Esophagus (tissue), 2 donors: ENCODE measurements around the gene CYB5R3. TPM values are rescaled to one million over a fixed set of nuclear protein-coding genes. Genes with fewer than 3 reads are reported as not detected.

Experiments used
- H3K27ac ChIP-seq, 2 donors: one replicate each; pipeline ENCODE4 v1.5.1; 2013; ENCODE audit warnings: low read depth in 2 of 2, mild to moderate bottlenecking in 2 of 2, inconsistent platforms in 1 of 2, low read length in 1 of 2, moderate library complexity in 1 of 2
- H3K27me3 ChIP-seq, 2 donors: one replicate each; pipeline ENCODE4 v1.6.1; 2013; ENCODE audit warnings: low read length in 2 of 2, control low read depth in 1 of 2, mild to moderate bottlenecking in 1 of 2; ENCODE audit not compliant: insufficient read depth in 2 of 2, control insufficient read depth in 1 of 2
- H3K36me3 ChIP-seq, 2 donors: one replicate each; pipeline ENCODE4 v1.6.1; 2013; ENCODE audit warnings: low read length in 1 of 2; ENCODE audit not compliant: control insufficient read depth in 2 of 2, insufficient read depth in 2 of 2
- H3K4me1 ChIP-seq, 2 donors: one replicate each; pipeline ENCODE4 v1.6.1; 2013; ENCODE audit warnings: low read length in 1 of 2; ENCODE audit not compliant: control insufficient read depth in 2 of 2, insufficient read depth in 2 of 2
- H3K4me3 ChIP-seq, 2 donors: one replicate each; pipeline ENCODE4 v1.5.1; 2013; ENCODE audit warnings: low read length in 2 of 2, mild to moderate bottlenecking in 2 of 2, low read depth in 1 of 2, moderate library complexity in 1 of 2
- H3K9me3 ChIP-seq, 2 donors: one replicate each; pipeline ENCODE4 v1.6.1; 2013; ENCODE audit warnings: mild to moderate bottlenecking in 2 of 2, low read depth in 1 of 2, low read length in 1 of 2, moderate library complexity in 1 of 2; ENCODE audit not compliant: control insufficient read depth in 2 of 2, insufficient read depth in 1 of 2
- WGBS, 2 donors: extraction: QIAGEN DNeasy Blood & Tissue Kit; methylation state at CpG; one replicate each; pipeline ENCODE4 v1.1.7; 2013; 5-methylcytosine and 5-hydroxymethylcytosine counted together
- polyA plus RNA-seq, 2 donors: library from polyadenylated mRNA; stranded (reverse); fragments of 200-250 nt; gene quantifications; one replicate each; pipeline ENCODE4 v1.2.3, GENCODE V29; 2013
- donor health status: healthy with polysubstance abuse.
- donor health status: Bipolar disorder and iron deficiency.

CYB5R3 gene
- polyA plus RNA-seq, 2 donors: 52.7 to 112 TPM

GRCh38 chr22:42639541-42640241 lies 9.5 kb downstream of the CYB5R3 start:
- H3K4me3 ChIP-seq: no peak overlapping the region
- peak overlapping the region in 1 of 2 donors; percentile 18 for H3K27ac ChIP-seq
- H3K36me3 ChIP-seq: peaks cover 0 to 5% of the 10 kb centered on the region in 2 donors
- no peaks in the 10 kb centered on the region for H3K27me3 ChIP-seq
- H3K4me1 ChIP-seq: peaks cover 9 to 10% of the 10 kb centered on the region in 2 donors
- WGBS, 2 donors: 84 to 86% methylated on average over 9 of the region's 9 CpGs
- no peaks in the 10 kb centered on the region for H3K9me3 ChIP-seq

GRCh38 chr22:42637555-42637954 lies 11.6 kb downstream of the CYB5R3 start:
- peak overlapping the region in 1 of 2 donors; percentile 71 for H3K27ac ChIP-seq
- 84 to 93% methylated on average over 12 of the region's 12 CpGs for WGBS, 2 donors
- H3K36me3 ChIP-seq: peaks cover 0 to 12% of the 10 kb centered on the region in 2 donors
- H3K27me3 ChIP-seq: no peaks in the 10 kb centered on the region
- peaks cover 0 to 3% of the 10 kb centered on the region in 2 donors for H3K4me1 ChIP-seq
- no peak overlapping the region for H3K4me3 ChIP-seq
- no peaks in the 10 kb centered on the region for H3K9me3 ChIP-seq

- no peak overlapping the region for H3K4me3 ChIP-seq
- H3K36me3 ChIP-seq: peaks cover 5 to 23% of the 10 kb centered on the region in 2 donors
- H3K4me1 ChIP-seq: peaks cover 0 to 3% of the 10 kb centered on the region in 2 donors
- WGBS, 2 donors: 93 to 96% methylated on average over 17 of the region's 17 CpGs
- no peaks in the 10 kb centered on the region for H3K27me3 ChIP-seq
- peak overlapping the region; percentile 71 to 93 for H3K27ac ChIP-seq
- no peaks in the 10 kb centered on the region for H3K9me3 ChIP-seq
These were observed 12.7 kb downstream of the CYB5R3 start for GRCh38 chr22:42636506-42636905.

GRCh38 chr22:42635531-42635930 lies 13.7 kb downstream of the CYB5R3 start:
- Histone ChIP-seq H3K4me1 (peaks cover 0 to 3% of the 10 kb centered on the region in 2 donors), H3K4me3 (no peak overlapping the region), H3K36me3 (peaks cover 12 to 31% of the 10 kb centered on the region in 2 donors), H3K27ac (peak overlapping the region; percentile 76 to 93), H3K27me3 (no peaks in the 10 kb centered on the region), H3K9me3 (no peaks in the 10 kb centered on the region)
- 17 to 50% methylated on average over 3 of the region's 3 CpGs for WGBS, 2 donors

- WGBS, 2 donors: 96 to 97% methylated on average over 9 of the region's 9 CpGs
- Histone ChIP-seq H3K27ac (no peak overlapping the region), H3K27me3 (no peaks in the 10 kb centered on the region), H3K4me3 (no peak overlapping the region), H3K36me3 (peaks cover 13 to 50% of the 10 kb centered on the region in 2 donors), H3K4me1 (peaks cover 0 to 3% of the 10 kb centered on the region in 2 donors), H3K9me3 (no peaks in the 10 kb centered on the region)
These were observed 16.2 kb downstream of the CYB5R3 start for GRCh38 chr22:42633013-42633412.

- Histone ChIP-seq H3K9me3 (no peaks in the 10 kb centered on the region), H3K27me3 (no peaks in the 10 kb centered on the region), H3K4me1 (peaks cover 0 to 3% of the 10 kb centered on the region in 2 donors), H3K4me3 (no peak overlapping the region), H3K36me3 (peaks cover 13 to 59% of the 10 kb centered on the region in 2 donors), H3K27ac (no peak overlapping the region)
- 84% methylated on average over 13 of the region's 13 CpGs for WGBS, 2 donors
These were observed 17.1 kb downstream of the CYB5R3 start for GRCh38 chr22:42632096-42632495.

- Histone ChIP-seq H3K4me3 (no peak overlapping the region), H3K27ac (no peak overlapping the region), H3K36me3 (peaks cover 13 to 63% of the 10 kb centered on the region in 2 donors), H3K4me1 (no peaks in the 10 kb centered on the region), H3K27me3 (no peaks in the 10 kb centered on the region), H3K9me3 (no peaks in the 10 kb centered on the region)
- WGBS, 2 donors: 87 to 88% methylated on average over 28 of the region's 28 CpGs
These were observed 18.1 kb downstream of the CYB5R3 start for GRCh38 chr22:42630901-42631602.

GRCh38 chr22:42630211-42630610 lies 19.0 kb downstream of the CYB5R3 start:
- H3K9me3 ChIP-seq: no peaks in the 10 kb centered on the region
- H3K4me1 ChIP-seq: no peaks in the 10 kb centered on the region
- no peaks in the 10 kb centered on the region for H3K27me3 ChIP-seq
- no peak overlapping the region for H3K27ac ChIP-seq
- peaks cover 13 to 67% of the 10 kb centered on the region in 2 donors for H3K36me3 ChIP-seq
- 96% methylated on average over 18 of the region's 18 CpGs for WGBS, 2 donors
- H3K4me3 ChIP-seq: no peak overlapping the region

GRCh38 chr22:42627981-42628380 lies 21.2 kb downstream of the CYB5R3 start:
- Histone ChIP-seq H3K9me3 (no peaks in the 10 kb centered on the region), H3K4me3 (no peak overlapping the region), H3K27me3 (no peaks in the 10 kb centered on the region), H3K4me1 (peaks cover 3% of the 10 kb centered on the region in 2 donors), H3K27ac (no peak overlapping the region), H3K36me3 (peaks cover 20 to 76% of the 10 kb centered on the region in 2 donors)
- WGBS, 2 donors: 93 to 96% methylated on average over 9 of the region's 9 CpGs
